A673 (cell line): ENCODE measurements around the gene YIF1A. TPM values are rescaled to one million over a fixed set of nuclear protein-coding genes. Genes with fewer than 3 reads are reported as not detected.

Experiments used
- BruUV-seq: library from RNA; stranded (reverse); fragments of 400-500 nt; replicated peaks from 2 replicates; lab custom pipeline; 2021; lab: Mats Ljungman, UMichigan
- CTCF ChIA-PET: fragments of 300-600 bp; sonication (Branson Sonifier 250); formaldehyde crosslinking; loops from one replicate; lab custom pipeline; 2022; ENCODE audit warnings: antibody characterized with exemption; lab: Charles Lee
- POLR2A ChIA-PET: fragments of 300-600 bp; sonication (Branson Sonifier 250); formaldehyde crosslinking; loops from one replicate; lab custom pipeline; 2022; ENCODE audit warnings: antibody characterized with exemption; ENCODE audit not compliant: low non-redundant PET; lab: Charles Lee
- DNase-seq: peaks from one replicate; pipeline ENCODE4 v3.0.0-alpha.2; 2015; ENCODE audit warnings: low spot score
- H3K27ac ChIP-seq: fragments of 200-600 bp; sonication (generic); 2 replicates; pipeline ENCODE4 v1.5.1; 2016; ENCODE audit warnings: mixed run types, low read depth, mild to moderate bottlenecking, mixed read lengths, antibody characterized with exemption, low read length; ENCODE audit not compliant: poor library complexity, severe bottlenecking
- H3K27me3 ChIP-seq: fragments of 200-600 bp; sonication (generic); replicated peaks from 2 replicates; pipeline ENCODE4 v1.6.1; 2017; ENCODE audit warnings: mixed run types, low read depth, mild to moderate bottlenecking, mixed read lengths, antibody characterized with exemption, low read length; ENCODE audit not compliant: insufficient read depth, poor library complexity
- H3K36me3 ChIP-seq: fragments of 200-600 bp; sonication (generic); 2 replicates; pipeline ENCODE4 v1.6.1; 2016; ENCODE audit warnings: mixed run types, mild to moderate bottlenecking, mixed read lengths, antibody characterized with exemption, low read length; ENCODE audit not compliant: insufficient read depth, poor library complexity, severe bottlenecking
- H3K4me1 ChIP-seq: fragments of 200-600 bp; sonication (generic); 2 replicates; pipeline ENCODE4 v1.6.1; 2017; ENCODE audit warnings: mixed run types, mild to moderate bottlenecking, mixed read lengths, antibody characterized with exemption, low read length; ENCODE audit not compliant: insufficient read depth, poor library complexity, severe bottlenecking
- H3K4me3 ChIP-seq: fragments of 200-600 bp; sonication (generic); 2 replicates; pipeline ENCODE4 v1.5.1; 2016; ENCODE audit warnings: low read depth, mixed run types, mild to moderate bottlenecking, mixed read lengths, low read length; ENCODE audit not compliant: poor library complexity, severe bottlenecking
- H3K9me3 ChIP-seq: fragments of 200-600 bp; sonication (generic); 2 replicates; pipeline ENCODE4 v1.6.1; 2016; ENCODE audit warnings: mixed run types, low read depth, mild to moderate bottlenecking, mixed read lengths, antibody characterized with exemption, low read length; ENCODE audit not compliant: poor library complexity, severe bottlenecking
- EZH2 ChIP-seq: fragments of 200-600 bp; sonication (generic); IDR thresholded peaks from 2 replicates; pipeline ENCODE4 v1.6.1; 2017; ENCODE audit warnings: borderline replicate concordance, low read depth, mild to moderate bottlenecking, mixed read lengths, antibody characterized with exemption, low read length; ENCODE audit not compliant: poor library complexity, severe bottlenecking
- intact Hi-C: fragments of 100-400 bp; cut with micrococcal nuclease; formaldehyde crosslinking; loops from one replicate; pipeline ENCODE4 v1.10.0; 2022; ENCODE audit not compliant: unreplicated experiment
- total RNA-seq: library from RNA; stranded (reverse); gene quantifications from 2 replicates; pipeline ENCODE4 v1.2.3, GENCODE V29; 2021
- TF ChIP-seq, protein P1 (sequence below): fragments of 300-800, 200-600 bp; sonication (generic); conservative IDR thresholded peaks from 2 replicates; pipeline ENCODE4 v1.5.1; 2017; ENCODE audit warnings: low read depth, mild to moderate bottlenecking, antibody characterized with exemption, low read length, moderate library complexity, mixed read lengths

YIF1A gene
- total RNA-seq, 1 experiment from 2014 or later = 125 TPM

GRCh38 chr11:66314186-66314501 is 25.2 kb upstream of the YIF1A start:
- H3K4me3 ChIP-seq = peak overlapping the region; percentile 57
- DNase-seq = no peak
- H3K36me3 ChIP-seq = no peaks in the 10 kb centered on the region
- peaks cover 68% of the 10 kb centered on the region for H3K4me1 ChIP-seq
- POLR2A ChIA-PET = no interaction called here
- no peaks in the 10 kb centered on the region for H3K9me3 ChIP-seq
- intact Hi-C loops = loop anchor here (5.0 kb wide), 1 partner anchor 73 kb away; no protein-coding TSS in a partner anchor
- TF ChIP-seq EZH2 = no peak
- TF ChIP-seq, protein P1, sequence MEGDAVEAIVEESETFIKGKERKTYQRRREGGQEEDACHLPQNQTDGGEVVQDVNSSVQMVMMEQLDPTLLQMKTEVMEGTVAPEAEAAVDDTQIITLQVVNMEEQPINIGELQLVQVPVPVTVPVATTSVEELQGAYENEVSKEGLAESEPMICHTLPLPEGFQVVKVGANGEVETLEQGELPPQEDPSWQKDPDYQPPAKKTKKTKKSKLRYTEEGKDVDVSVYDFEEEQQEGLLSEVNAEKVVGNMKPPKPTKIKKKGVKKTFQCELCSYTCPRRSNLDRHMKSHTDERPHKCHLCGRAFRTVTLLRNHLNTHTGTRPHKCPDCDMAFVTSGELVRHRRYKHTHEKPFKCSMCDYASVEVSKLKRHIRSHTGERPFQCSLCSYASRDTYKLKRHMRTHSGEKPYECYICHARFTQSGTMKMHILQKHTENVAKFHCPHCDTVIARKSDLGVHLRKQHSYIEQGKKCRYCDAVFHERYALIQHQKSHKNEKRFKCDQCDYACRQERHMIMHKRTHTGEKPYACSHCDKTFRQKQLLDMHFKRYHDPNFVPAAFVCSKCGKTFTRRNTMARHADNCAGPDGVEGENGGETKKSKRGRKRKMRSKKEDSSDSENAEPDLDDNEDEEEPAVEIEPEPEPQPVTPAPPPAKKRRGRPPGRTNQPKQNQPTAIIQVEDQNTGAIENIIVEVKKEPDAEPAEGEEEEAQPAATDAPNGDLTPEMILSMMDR = no peak
- CTCF ChIA-PET = no interaction called here
- H3K27me3 ChIP-seq = no peaks in the 10 kb centered on the region
- no TSS peak for BruUV-seq
- peak overlapping the region; percentile 100 for H3K27ac ChIP-seq

- peaks cover 62% of the 10 kb centered on the region for H3K4me1 ChIP-seq
- H3K9me3 ChIP-seq = no peaks in the 10 kb centered on the region
- peak overlapping the region; percentile 57 for H3K4me3 ChIP-seq
- ChIA-PET CTCF (interaction anchor here (0.6 to 2.6 kb wide), 11 partner anchors 9 to 1453 kb away, joined by 3 to 17 read pairs (median 6); partner anchors contain the start of genes MRPL11 and YIF1A), POLR2A (interaction anchor here (0.6 to 1.1 kb wide), 3 partner anchors 153 to 304 kb away, joined by 3 read pairs; partner anchors contain the start of gene PELI3)
- no peaks in the 10 kb centered on the region for H3K27me3 ChIP-seq
- no peaks in the 10 kb centered on the region for H3K36me3 ChIP-seq
- TF ChIP-seq, protein P1 = peak; percentile 63
- TF ChIP-seq EZH2 = no peak
- no TSS peak for BruUV-seq
- H3K27ac ChIP-seq = peak overlapping the region; percentile 100
- no peak for DNase-seq
- intact Hi-C loops = loop anchor here (2.0 to 5.0 kb wide), 2 partner anchors 31 to 74 kb away; partner anchors contain the start of gene BRMS1
Observed at GRCh38 chr11:66313321-66314185, 24.6 kb upstream of the YIF1A start.

- H3K4me3 ChIP-seq = peak overlapping the region; percentile 57
- no peaks in the 10 kb centered on the region for H3K9me3 ChIP-seq
- ChIA-PET CTCF (interaction anchor here (0.6 to 2.6 kb wide), 14 partner anchors 9 to 290 kb away, joined by 3 to 17 read pairs (median 4); partner anchors contain the start of genes MRPL11 and YIF1A), POLR2A (interaction anchor here (0.6 to 1.1 kb wide), 6 partner anchors 14 to 303 kb away, joined by 3 to 5 read pairs (median 3); partner anchors contain the start of genes PELI3 and YIF1A)
- peak overlapping the region; percentile 100 for H3K27ac ChIP-seq
- peak; percentile 100 for DNase-seq
- intact Hi-C loops = loop anchor here (1.0 to 5.0 kb wide), 3 partner anchors 16 to 75 kb away; partner anchors contain the start of gene BRMS1
- TF ChIP-seq, protein P1 = no peak
- no peak for TF ChIP-seq EZH2
- no peaks in the 10 kb centered on the region for H3K27me3 ChIP-seq
- BruUV-seq = no TSS peak
- H3K36me3 ChIP-seq = no peaks in the 10 kb centered on the region
- peaks cover 54% of the 10 kb centered on the region for H3K4me1 ChIP-seq
Observed at GRCh38 chr11:66312549-66313320, 23.8 kb upstream of the YIF1A start.
